Measurements from ENCODE around the gene HTD2.
A peak's percentile ranks its signal among the peaks of the same experiment; 100 is the strongest.
"Not testable (repeated sequence)": the region's sequence is repeated elsewhere in the genome, so short reads cannot be mapped to it uniquely, and the experiment has no call there.

Gene HTD2

DNA sequence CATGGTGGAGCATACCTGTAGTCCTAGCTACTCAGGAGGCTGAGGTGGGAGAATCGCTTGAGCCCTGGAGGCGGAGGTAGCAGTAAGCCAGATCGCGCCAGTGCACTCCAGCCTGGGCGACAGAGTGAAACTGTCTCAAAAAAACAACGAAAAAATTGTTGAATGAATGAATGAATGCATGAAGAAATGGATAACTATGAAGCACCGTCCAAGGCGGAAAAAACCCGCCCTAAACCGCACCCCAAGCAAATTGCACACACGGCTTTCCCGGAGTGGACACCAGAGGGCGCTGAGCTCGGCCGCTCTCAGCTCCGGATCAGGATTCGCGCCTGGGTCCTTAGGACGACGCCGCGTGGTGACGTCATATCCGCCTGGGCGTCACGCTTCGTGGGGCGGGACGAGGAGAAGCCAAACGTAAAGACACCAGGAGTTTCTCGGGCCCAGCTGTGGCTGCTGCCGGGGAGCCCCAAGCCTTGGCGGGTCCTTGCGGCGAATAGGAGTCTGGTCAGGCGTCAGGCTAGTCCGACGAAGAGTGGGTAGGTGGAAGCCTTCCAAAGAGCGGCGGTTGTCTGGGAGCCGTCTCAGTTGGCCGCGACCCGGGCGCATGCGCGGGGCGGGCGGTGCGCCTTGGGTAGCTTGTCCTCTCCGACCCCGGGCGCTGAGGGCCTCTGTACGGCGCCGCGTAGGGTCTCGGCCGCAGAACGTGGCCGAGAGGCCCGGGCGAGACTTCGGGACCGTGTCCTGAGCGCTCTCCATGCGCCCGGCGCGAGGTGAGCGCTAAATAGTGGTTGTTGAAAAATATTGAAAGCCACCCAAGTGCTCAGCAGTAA is at the start of gene HTD2, which contains the start of gene RPP14:
TSS of gene HTD2 (plus strand) at position 639 of the 830 bp plus-strand sequence. CDS start 11,094 bp downstream, outside the sequence.
TSS of gene RPP14 (plus strand) at position 364 of the 830 bp plus-strand sequence. CDS start 4,085 bp downstream, outside the sequence.
- DNase-seq (ENCODE audit: low read depth in 2 of 2) = peak; percentile 98

GRCh38 chr3:58258392-58259055 is 47.8 kb upstream of the HTD2 start:
- DNase-seq (ENCODE audit: low read depth in 2 of 2) = no peak

- DNase-seq (ENCODE audit: low read depth in 2 of 2) = no peak
Measured at GRCh38 chr3:58260261-58260731, 46.0 kb upstream of the HTD2 start.

DNA sequence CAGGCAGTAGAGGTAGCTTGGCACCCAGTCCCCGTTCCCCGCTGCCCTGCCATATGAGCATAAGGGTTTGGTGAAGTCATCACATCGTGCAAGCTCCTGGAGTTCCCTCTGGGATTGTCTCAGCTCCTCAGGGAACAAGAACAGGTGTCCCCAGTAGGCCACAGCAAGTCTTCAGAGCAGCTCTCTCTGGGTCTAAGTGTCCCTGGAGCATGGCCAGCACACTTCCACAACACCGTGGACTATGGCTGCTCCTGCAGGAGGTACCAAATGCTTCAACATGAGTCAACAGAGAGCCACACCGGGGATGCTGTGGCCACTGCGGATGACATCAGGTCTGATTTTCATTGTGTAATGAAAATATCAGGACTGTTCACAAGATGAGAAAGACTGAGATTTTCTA is 45.6 kb upstream of the HTD2 start:
- DNase-seq (ENCODE audit: low read depth in 2 of 2) = no peak

GRCh38 chr3:58261954-58262666 is 44.2 kb upstream of the HTD2 start:
- DNase-seq (ENCODE audit: low read depth in 2 of 2) = no peak

- no peak for DNase-seq (ENCODE audit: low read depth in 2 of 2)
Measured at GRCh38 chr3:58266577-58266976, 39.7 kb upstream of the HTD2 start.

DNA sequence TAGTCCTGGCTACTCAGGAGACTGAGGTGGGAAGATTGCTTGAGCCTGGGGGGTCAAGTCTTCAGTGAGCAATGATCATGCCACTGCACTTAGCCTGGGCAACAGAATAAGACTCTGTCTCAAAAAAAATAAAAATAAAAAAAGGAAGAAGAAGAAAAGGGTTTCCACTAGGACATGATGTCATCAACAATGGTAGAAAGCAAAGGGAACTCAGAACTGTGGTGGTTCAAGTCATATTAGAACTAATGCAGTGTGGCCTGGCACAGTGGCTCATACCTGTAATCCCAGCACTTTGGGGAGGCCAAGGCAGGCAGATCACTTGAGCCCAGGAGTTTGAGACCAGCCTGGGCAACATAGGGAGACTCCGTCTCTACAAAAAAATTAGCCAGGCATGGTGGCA is 38.8 kb upstream of the HTD2 start:
- not testable (repeated sequence) for DNase-seq (ENCODE audit: low read depth in 2 of 2)

DNA sequence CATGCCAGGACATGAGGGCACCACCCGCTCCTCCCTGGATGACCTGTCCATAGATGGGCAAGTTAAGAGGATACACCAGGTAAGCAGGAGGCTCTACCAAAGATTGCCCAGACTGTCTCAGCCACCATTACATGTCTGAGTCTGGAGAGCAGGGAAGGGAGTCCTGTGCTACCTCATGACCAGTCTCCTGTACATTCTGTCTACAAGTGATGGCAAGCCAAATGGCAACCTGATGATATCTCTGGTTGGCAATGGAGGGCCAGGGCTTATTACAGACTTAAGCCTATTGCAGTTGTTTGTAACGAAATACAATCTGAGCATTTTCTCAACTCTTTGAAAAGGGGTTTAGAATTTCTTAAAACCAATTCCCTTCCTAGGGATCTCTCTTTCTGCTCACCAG is 37.0 kb upstream of the HTD2 start:
- DNase-seq (ENCODE audit: low read depth in 2 of 2) = no peak

DNA sequence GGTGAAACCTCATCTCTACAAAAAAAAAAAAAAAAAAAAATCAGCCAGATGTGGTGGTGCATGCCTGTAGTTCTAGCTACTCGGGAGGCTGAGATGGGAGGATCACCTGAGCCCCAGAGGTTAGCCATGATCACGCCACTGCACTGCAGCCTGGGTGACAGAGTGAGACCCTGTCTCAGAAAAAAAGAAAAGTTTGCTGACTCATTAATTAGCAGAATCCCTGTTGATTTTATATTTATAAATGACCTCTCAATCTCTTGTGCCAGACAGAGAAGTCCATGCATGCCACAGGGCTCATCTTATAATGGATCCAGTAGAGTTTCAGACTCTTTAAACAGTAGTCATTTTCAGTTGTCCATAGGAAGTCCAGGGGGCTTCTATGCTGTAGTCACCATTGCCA is 35.8 kb upstream of the HTD2 start:
- DNase-seq (ENCODE audit: low read depth in 2 of 2) = no peak

GRCh38 chr3:58271901-58272501 is 34.3 kb upstream of the HTD2 start:
- no peak for DNase-seq (ENCODE audit: low read depth in 2 of 2)

DNA sequence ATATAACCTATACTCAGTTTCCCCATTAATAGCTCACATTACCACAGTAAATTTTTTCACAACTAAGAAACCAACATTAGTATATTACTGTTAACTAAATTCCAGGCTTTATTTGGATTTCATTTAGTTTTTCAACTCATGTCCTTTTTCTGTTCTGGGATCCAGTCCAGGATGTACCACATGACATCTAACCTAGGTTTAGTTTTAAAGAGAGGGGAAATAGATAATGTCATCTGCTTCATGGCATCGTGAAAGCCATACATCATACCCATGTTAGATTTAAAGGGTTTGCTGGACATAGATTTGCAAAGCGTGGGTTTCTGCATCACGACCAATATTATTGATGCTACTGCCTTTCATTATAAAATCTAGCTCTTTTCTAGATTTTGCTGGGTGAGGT is 33.4 kb upstream of the HTD2 start:
- no peak for DNase-seq (ENCODE audit: low read depth in 2 of 2)

- not testable (repeated sequence) for DNase-seq (ENCODE audit: low read depth in 2 of 2)
Measured at GRCh38 chr3:58273362-58273761, 33.0 kb upstream of the HTD2 start.

DNA sequence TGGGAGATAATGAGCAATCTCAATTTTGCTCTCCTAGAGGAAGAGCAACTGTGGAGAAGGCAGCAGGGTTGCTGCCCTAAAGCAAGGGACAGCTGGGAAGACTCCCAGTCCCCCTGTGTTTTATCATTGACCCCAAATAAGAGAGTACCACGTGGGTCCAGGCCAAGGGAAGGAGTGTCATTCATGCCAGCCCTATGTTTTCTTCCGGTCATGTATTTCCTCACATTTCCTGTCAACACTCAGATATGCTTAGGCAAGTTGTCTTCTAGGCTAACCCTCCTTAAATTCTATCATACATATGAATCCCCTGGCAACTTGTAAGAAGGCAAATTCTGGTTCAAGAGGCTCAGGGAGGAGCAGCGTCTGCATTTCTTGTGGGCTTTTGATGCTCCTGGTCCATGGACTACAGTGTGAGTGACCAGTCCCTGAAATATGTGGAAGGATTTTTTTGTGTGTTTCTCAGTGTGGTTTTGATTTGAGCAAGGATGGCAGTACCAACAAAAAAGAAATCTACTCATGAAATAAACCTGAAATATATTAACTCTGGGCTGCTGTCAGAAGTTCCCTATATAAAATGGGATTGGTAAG is 32.2 kb upstream of the HTD2 start:
- no peak for DNase-seq (ENCODE audit: low read depth in 2 of 2)

DNA sequence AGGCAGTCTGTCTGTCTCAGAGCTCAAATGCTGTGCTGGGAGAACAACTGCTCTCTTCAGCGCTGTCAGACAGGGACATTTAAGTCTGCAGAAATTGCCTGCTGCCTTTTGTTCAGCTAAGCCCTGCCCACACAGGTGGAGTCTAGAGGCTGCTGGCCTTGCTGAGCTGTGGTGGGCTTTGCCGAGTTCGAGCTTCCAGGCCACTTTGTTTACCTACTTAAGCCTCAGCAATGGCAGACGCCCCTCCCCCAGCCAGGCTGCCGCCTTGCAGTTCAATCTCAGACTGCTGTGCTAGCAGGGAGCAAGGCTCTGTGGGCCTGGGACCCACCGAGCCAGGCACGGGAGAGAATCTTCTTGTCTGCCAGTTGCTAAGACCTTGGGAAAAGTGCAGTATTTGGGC is 25.3 kb upstream of the HTD2 start:
- no peak for DNase-seq (ENCODE audit: low read depth in 2 of 2)

- no peak for DNase-seq (ENCODE audit: low read depth in 2 of 2)
Measured at GRCh38 chr3:58285334-58285733, 21.0 kb upstream of the HTD2 start.

GRCh38 chr3:58287354-58287753 is 19.0 kb upstream of the HTD2 start:
- DNase-seq (ENCODE audit: low read depth in 2 of 2) = no peak

GRCh38 chr3:58288011-58288728 is 18.1 kb upstream of the HTD2 start:
- no peak for DNase-seq (ENCODE audit: low read depth in 2 of 2)

GRCh38 chr3:58288964-58289613 is 17.2 kb upstream of the HTD2 start:
- DNase-seq (ENCODE audit: low read depth in 2 of 2) = not testable (repeated sequence)

DNA sequence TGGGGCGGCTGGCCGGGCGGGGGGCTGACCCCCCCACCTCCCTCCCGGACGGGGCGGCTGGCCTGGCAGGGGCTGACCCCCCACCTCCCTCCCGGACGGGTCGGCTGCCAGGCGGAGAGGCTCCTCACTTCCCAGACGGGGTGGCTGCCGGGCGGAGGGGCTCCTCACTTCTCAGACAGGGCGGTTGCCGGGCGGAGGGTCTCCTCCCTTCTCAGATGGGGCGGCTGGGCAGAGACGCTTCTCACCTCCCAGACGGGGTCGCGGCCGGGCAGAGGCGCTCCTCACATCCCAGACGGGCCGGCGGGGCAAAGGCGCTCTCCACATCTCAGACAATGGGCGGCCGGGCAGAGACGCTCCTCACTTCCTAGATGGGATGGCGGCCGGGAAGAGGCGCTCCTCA is 15.9 kb upstream of the HTD2 start:
- DNase-seq (ENCODE audit: low read depth in 2 of 2) = not testable (repeated sequence)

DNA sequence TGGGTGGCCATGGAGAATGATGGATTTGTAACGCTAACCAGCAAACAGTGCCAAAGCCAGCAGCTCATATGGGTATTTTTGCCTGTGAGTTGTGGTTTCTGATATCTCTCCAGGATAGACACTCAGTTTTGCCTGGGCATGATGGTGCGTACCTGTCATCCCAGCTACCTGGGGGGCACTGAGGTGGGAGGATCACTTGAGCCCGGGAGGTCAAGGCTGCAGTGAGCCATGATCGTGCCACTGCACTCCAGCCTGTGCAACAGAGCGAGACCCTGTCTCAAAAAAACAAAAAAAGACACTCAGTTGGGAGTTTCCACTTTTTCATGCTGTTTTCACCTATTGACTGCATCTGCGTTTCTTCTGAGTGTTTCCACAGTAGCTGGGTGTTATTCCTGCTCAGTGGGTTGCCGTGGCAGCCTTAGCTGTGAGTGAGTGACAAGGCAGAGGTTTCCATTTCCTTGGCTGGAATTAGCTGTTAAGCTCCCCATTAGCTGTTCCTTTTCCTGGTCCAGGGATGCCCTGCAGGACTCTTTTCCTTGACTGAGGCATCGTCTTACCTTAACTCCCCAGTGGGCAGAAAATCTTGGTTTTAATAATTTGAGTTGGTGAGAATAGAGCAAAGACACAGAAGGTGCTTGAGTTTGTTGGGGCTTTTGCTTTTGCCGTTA is 14.5 kb upstream of the HTD2 start:
- DNase-seq (ENCODE audit: low read depth in 2 of 2) = no peak
